Femur (tissue), 1 donor: ENCODE data around the gene TIMM44.
"Not testable (repeated sequence)": the region's sequence is repeated elsewhere in the genome, so short reads cannot be mapped to it uniquely, and the experiment has no call there.

ENCODE experiments used
- DNase-seq: peaks from one replicate; pipeline ENCODE4 v3.0.0-alpha.2; 2017

Gene TIMM44

GRCh38 chr19:7941895-7942596, 1.4 kb downstream of the TIMM44 start:
- DNase-seq, result no peak

- DNase-seq, result no peak
Observed at GRCh38 chr19:7940841-7941240, 2.6 kb downstream of the TIMM44 start.

GRCh38 chr19:7934766-7935165, 8.7 kb downstream of the TIMM44 start:
- no peak for DNase-seq

- peak; percentile 22 for DNase-seq
Observed at GRCh38 chr19:7933828-7934725, 9.4 kb downstream of the TIMM44 start.

GRCh38 chr19:7933411-7933810, 10.1 kb downstream of the TIMM44 start:
- no peak for DNase-seq

- DNase-seq, result no peak
Observed at GRCh38 chr19:7932930-7933300, 10.6 kb downstream of the TIMM44 start.

- DNase-seq, result no peak
Observed at GRCh38 chr19:7932276-7932929, 11.1 kb downstream of the TIMM44 start.

- DNase-seq, result no peak
Observed at GRCh38 chr19:7931221-7932061, 12.0 kb downstream of the TIMM44 start.

GRCh38 chr19:7930765-7931164, 12.7 kb downstream of the TIMM44 start:
- DNase-seq, result peak; percentile 20

GRCh38 chr19:7930030-7930429, 13.4 kb downstream of the TIMM44 start:
- not testable (repeated sequence) for DNase-seq

- peak; percentile 61 for DNase-seq
Observed at GRCh38 chr19:7928741-7929701, 14.4 kb downstream of the TIMM44 start.

GRCh38 chr19:7928334-7928706, 15.1 kb downstream of the TIMM44 start:
- peak; percentile 23 for DNase-seq

GRCh38 chr19:7927605-7928333, 15.7 kb downstream of the TIMM44 start:
- DNase-seq, result peak; percentile 37

GRCh38 chr19:7926727-7927604, 16.5 kb downstream of the TIMM44 start:
- peak; percentile 37 for DNase-seq

- peak; percentile 77 for DNase-seq
Observed at GRCh38 chr19:7926021-7926726, 17.3 kb downstream of the TIMM44 start, which contains the start of gene CTXN1. Gene CTXN1 (minus strand): TSS chr19:7926135. CDS start chr19:7925538, 597 bp downstream.

GRCh38 chr19:7925171-7925851, 18.2 kb downstream of the TIMM44 start:
- DNase-seq, result peak; percentile 86

- peak; percentile 30 for DNase-seq
Observed at GRCh38 chr19:7924651-7925170, 18.8 kb downstream of the TIMM44 start.

GRCh38 chr19:7924241-7924640, 19.2 kb downstream of the TIMM44 start:
- peak; percentile 30 for DNase-seq
